GM18507 (cell line): ENCODE measurements around the gene TACSTD2.
A peak's percentile ranks its signal among the peaks of the same experiment; 100 is the strongest.
"Not testable (repeated sequence)": the region's sequence is repeated elsewhere in the genome, so short reads cannot be mapped to it uniquely, and the experiment has no call there.

Experiments used
- DNase-seq: peaks from one replicate; pipeline ENCODE4 v3.0.0; 2011; ENCODE audit warnings: low read depth; ENCODE audit not compliant: insufficient read length; ENCODE audit errors: extremely low spot score
- FAIRE-seq: peaks from 2 replicates; lab custom pipeline; 2011; peaks lifted over from hg19 to GRCh38; lab: Jason Lieb, UNC

TACSTD2 gene

GRCh38 chr1:58570094-58570493, 7.0 kb downstream of the TACSTD2 start:
- DNase-seq: no peak
- FAIRE-seq: no peak

GRCh38 chr1:58568911-58569310, 8.1 kb downstream of the TACSTD2 start:
- DNase-seq (no peak), FAIRE-seq (no peak)

DNA sequence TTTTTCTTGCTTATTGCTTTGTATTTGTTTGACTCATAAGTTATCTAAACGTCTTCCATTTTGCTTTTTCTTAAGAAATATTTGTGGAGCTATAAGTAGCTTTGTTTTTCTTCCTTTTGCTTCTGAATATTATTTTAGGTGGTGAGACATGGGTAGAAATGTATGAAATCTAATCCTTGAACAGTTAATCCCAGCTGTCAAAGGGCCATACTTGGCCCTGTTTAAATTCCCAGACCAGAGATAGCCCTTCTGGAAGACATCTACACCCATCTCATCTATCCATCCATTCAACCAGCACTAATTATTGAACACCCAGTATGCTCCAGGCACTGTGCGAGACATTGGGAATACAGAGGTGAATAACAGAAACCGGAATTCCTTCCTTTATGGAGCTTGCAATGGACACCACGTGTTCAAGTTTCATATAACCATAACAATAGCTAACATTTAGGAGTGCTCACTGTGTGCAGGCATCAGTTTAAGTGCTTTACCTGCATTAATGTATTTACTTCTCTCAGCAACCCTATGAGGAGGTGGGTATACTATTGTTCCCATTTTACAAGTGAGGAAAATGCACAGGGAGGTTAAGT, 8.7 kb downstream of the TACSTD2 start:
- no peak for DNase-seq
- FAIRE-seq: no peak

- DNase-seq: no peak
- no peak for FAIRE-seq
Measured at GRCh38 chr1:58566339-58566738, 10.7 kb downstream of the TACSTD2 start.

- FAIRE-seq, DNase-seq: not testable (repeated sequence)
Measured at GRCh38 chr1:58563715-58564114, 13.3 kb downstream of the TACSTD2 start.

DNA sequence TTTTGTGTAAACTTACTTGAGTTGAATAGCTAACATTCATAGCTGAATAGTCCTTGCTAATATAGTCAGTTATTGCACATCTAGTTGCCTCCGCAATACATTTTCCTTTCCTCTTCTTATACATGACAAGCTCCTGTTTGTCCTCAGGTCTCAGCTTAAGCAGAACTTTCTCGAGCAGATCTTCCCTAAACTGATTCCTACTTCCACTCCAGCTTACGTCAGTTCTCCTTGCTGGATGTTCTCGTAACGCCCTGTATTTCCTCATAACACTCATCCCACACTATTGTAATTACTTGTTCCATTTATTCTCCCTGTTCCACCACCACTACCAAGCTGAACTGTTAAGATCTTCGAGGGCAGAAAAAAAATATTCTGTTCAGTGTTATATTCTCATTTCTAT, 15.4 kb downstream of the TACSTD2 start:
- DNase-seq (no peak), FAIRE-seq (no peak)

DNA sequence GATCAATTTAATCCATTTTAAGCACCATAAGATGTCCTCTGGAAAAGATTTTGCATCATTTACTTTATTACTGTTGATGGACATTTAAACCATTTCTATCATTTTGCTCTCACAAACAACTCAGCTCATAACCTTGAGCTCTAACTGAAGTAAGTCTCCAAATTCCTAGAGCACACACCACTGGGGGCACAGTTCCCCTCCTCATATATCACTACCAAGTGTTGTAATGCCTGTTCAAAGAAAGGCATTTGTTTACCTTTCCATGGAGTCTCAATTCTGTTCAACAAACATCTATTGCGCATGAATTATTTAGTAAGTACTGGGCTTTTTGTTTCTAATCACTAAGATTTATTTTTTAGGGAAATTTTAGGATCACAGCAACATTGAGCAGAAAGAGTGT, 21.7 kb downstream of the TACSTD2 start:
- DNase-seq (no peak), FAIRE-seq (no peak)

- FAIRE-seq (no peak), DNase-seq (no peak)
Measured at GRCh38 chr1:58551186-58552140, 25.6 kb downstream of the TACSTD2 start.

- not testable (repeated sequence) for FAIRE-seq, DNase-seq
Measured at GRCh38 chr1:58549291-58549690, 27.8 kb downstream of the TACSTD2 start.

DNA sequence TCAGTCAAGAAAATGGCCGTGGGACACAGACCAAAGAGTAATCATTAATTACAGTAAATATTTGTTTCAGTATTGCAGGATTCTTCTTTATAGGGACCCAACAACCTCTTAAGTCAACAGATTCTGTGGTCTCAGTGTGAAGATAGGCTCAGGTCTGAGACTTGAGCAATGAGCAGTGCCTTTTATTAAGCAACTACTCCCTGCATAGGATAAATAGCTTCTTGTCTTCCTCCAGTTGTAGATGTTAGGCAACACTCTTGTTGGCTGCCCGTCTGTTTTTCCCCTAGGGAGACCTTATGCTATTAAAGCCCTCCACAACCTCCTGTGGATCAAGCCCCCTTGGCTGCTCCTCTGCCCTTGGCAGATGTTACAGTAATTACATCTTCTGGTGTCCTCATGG, 28.7 kb downstream of the TACSTD2 start:
- FAIRE-seq: no peak
- DNase-seq: no peak

- peak; percentile 92 for DNase-seq
- peak; percentile 97 for FAIRE-seq
Measured at GRCh38 chr1:58546520-58547308, 30.3 kb downstream of the TACSTD2 start, which contains the start of gene OMA1. TSS of gene OMA1 (minus strand) at chr1:58546726. CDS start at chr1:58539294, 7,432 bp downstream.

DNA sequence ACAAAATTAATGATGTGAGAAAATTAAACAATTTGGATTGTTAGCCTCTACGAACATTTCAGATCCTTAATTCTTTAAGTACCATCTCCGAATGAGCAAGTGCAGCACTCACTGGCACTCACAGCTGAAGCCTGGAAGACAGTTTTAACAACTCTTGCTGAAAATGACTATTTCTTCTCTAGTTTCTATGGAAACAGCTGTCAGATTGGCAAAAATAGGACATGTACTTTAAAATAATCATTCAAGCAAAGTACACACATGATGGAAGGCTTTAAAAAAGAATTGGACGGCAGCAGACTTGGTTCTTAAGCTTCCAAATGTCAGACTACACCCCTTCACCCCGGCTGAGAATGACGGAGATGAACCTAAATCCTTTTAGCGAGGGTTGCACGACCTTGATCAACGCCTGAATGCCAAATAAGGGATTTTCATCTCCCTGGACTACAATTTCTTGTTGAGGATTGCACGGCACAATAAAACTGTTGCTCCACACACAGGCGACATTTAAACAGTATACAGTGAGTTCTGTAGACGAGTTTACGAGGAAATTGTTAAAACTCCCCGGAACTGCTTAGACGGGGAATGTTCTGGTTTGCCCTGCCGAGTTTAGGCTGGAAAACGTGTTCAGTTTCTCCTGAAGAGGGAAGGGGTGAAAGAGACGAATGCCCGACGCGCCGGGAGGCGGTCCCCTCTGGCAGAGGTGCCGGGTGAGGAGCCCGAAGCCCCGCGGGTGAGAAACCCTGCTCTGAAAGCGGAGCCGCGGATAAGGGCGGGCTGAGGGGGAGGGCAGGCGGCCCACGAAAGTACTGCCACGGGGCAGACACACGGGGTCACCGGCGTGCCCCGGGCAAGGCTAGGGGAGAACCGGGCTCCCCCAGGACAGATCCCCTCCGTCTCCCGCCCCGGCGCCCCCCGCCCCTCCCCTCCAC, 31.2 kb downstream of the TACSTD2 start:
- peak; percentile 12 for FAIRE-seq
- peak; percentile 12 for DNase-seq

DNA sequence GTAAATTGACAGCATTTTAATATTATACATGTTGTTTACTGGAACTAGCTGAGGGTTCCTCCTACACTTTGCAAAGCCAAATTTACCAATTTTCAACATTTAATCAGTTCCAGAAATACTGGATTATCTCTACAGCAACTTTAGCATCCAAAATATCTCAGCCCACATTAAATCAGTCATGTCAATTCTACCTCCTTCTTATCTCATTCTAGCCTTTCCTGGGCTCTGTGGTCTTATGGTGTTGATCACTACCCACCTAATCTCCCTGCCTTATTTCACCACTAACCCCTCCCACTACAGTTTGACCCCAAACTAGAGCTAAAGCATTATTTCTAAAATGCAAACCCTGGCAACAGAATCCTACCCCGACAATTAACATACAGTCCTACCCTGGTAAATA, 33.8 kb downstream of the TACSTD2 start:
- FAIRE-seq (no peak), DNase-seq (no peak)

DNA sequence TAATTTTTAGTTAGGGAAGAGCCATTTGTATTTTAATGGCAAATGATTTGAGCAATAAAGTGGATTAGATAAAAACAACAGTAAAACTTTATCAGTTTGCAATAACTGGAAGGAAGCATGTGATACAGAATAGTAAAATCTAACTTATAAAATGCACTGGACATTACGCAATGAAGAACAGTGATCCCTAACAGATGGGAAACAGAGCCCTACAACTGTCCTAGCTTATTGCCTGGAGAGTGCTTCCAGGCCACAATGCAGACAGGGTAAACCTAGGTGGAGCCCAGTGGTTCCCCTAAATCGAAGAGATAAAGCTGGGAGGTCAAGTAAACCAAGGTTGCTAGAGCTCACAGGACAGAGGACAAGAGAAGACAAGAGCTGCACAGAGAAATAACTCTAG, 37.5 kb downstream of the TACSTD2 start:
- no peak for FAIRE-seq
- DNase-seq: no peak

DNA sequence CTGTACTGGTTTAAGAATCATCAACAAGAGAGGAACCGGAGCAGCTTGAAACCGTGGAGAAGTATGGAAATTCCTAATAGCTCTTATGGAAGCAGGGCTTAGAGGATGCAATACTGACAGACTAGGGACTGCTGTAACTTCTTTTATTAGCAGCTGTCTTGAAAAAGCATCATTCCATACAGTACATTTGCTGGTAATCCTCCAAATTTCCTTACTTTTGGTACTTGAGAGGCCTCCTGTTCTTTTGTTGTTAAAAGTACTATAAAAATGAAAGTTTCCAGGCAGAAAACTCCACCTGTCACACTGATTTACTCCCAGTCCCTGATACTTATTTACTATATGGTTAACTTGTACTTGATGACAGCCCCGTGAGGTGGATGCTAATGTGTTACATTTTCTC, 38.2 kb downstream of the TACSTD2 start:
- FAIRE-seq (no peak), DNase-seq (no peak)

DNA sequence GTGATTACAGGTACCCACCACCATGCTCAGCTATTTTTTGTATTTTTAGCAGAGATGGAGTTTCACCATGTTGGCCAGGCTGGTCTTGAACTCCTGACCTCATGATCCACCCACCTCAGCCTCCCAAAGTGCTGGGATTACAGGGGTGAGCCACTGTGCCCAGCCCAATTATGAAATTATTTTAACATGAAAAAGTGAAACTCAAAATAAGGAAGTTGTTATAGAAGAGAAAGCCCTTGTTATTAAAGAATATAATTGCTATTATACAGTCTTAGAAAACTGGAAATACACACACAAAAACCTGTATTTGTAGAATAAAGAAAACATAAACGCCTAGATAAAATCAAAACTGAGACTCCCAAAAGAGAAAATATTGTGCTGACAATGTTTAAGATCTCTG, 45.2 kb downstream of the TACSTD2 start:
- not testable (repeated sequence) for DNase-seq, FAIRE-seq

DNA sequence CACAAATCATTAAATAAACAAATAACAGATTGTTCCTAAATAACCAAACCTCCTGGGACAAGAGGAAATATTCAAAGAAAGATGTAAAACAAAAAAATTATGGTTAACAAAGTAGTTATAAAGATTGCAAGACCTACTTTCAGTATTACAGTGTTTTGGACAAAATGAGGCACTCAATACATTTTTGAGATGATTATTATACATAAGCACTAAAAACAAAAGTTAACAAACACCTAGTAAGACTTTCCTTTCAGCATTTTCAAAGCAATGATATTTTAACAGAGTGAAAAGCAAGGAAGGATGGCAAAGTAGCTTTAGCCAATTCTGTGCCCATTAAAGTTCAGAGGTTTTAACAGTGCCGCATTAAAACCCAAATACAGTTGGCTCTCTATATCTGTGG, 47.8 kb downstream of the TACSTD2 start:
- no peak for DNase-seq
- peak; percentile 5 for FAIRE-seq

- DNase-seq: no peak
Measured at GRCh38 chr1:58528518-58528917, 48.5 kb downstream of the TACSTD2 start.

More at GRCh38 chr1:58528518-58528917, 48.5 kb downstream of the TACSTD2 start:
- peak; percentile 60 for FAIRE-seq
